Measurements from ENCODE around the gene SMC1B.

DNA sequence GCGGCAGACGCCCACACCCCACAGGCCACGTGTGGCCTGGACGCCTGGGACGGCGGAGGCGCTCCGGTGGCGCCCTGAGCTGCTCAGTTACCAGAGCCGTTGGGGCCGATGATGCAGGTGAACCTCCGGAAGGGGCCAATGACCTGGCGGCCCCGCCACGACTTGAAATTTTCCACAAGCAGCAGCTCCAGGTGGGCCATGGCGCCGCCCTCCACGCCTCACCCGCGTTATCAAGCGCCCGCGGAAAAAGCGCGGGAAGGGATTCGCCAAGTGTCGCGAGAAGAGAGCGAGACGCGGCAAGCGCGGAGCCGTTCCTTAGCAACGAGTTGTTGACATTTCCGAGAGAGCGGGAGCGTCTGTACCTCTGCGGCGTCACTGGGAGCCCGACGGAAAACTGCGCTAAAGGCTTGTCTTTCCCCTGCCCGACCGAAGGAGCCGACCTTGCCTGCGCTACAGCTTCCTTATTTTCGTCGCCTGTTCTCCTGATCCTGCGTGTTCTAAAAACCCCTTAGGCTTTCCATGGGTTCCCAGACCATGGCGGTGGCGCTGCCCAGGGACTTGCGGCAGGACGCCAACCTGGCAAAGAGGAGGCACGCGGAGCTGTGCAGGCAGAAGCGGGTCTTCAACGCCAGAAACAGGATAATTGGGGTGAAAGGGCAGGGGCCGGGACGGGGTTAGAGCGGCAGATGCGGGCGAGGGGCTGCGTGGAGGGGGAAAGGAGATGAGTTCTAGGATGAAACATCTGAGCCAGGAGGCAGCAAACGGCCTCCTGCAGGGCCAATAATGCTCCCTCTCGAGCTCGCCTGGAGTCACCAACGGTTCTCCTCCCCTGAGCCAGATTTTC is at the start of gene SMC1B, which contains the start of gene RIBC2:
- TF ChIP-seq POLR2A (IDR thresholded peaks at IDR 0.05; ENCODE audit: low read depth, low read length) (no peak), POLR2AphosphoS5 (IDR thresholded peaks at IDR 0.05; ENCODE audit: low read depth, low read length) (no peak), TAF1 (IDR thresholded peaks at IDR 0.05; ENCODE audit: low read depth, low read length) (no peak), SPI1 (IDR thresholded peaks at IDR 0.05; ENCODE audit: low read depth, low read length) (no peak), PAX5 (IDR thresholded peaks at IDR 0.05; ENCODE audit: insufficient read depth, low read length, severe bottlenecking) (no peak)
